ENCODE data around the gene FZD4.

FZD4 gene

DNA sequence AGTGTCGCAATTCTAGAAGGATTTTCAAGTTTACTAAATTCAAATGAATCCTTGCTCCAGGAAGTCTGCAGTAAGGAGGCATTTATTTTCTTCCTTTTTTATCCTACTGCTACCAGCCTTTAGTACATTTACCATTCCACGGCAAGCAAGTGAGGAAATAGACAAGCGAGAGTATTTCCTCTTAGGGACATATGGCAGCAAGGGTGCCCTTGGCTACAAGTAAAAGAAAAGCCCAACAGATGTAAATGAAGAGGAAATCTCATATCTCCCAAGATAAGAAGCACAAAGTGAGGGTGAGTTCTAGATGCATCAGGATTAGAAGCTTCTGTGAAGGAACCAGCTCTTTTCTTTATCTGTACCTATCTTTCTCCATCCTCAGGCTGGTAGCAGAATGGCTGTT lies 37.8 kb upstream of the FZD4 start:
- TF ChIP-seq CREB1 (IDR thresholded peaks at IDR 0.05; ENCODE audit: low read depth) = no peak
- TF ChIP-seq FOXM1 (IDR thresholded peaks at IDR 0.05; ENCODE audit: borderline replicate concordance, low read depth) = no peak
- TF ChIP-seq TEAD4 (IDR thresholded peaks at IDR 0.05) = no peak
- TF ChIP-seq EGR1 (IDR thresholded peaks at IDR 0.05) = no peak
- no peak for TF ChIP-seq ZBTB7A (IDR thresholded peaks at IDR 0.05; ENCODE audit: low read depth)
- no peak for TF ChIP-seq EP300 (IDR thresholded peaks at IDR 0.05; ENCODE audit: borderline replicate concordance)
- TF ChIP-seq CEBPB (IDR thresholded peaks at IDR 0.05) = no peak
- TF ChIP-seq, protein P1, sequence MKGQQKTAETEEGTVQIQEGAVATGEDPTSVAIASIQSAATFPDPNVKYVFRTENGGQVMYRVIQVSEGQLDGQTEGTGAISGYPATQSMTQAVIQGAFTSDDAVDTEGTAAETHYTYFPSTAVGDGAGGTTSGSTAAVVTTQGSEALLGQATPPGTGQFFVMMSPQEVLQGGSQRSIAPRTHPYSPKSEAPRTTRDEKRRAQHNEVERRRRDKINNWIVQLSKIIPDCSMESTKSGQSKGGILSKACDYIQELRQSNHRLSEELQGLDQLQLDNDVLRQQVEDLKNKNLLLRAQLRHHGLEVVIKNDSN (IDR thresholded peaks at IDR 0.05) = no peak
- TF ChIP-seq TCF12 (IDR thresholded peaks at IDR 0.05; ENCODE audit: low read depth) = no peak
- no peak for TF ChIP-seq MAX (IDR thresholded peaks at IDR 0.05)
- TF ChIP-seq, protein P2, sequence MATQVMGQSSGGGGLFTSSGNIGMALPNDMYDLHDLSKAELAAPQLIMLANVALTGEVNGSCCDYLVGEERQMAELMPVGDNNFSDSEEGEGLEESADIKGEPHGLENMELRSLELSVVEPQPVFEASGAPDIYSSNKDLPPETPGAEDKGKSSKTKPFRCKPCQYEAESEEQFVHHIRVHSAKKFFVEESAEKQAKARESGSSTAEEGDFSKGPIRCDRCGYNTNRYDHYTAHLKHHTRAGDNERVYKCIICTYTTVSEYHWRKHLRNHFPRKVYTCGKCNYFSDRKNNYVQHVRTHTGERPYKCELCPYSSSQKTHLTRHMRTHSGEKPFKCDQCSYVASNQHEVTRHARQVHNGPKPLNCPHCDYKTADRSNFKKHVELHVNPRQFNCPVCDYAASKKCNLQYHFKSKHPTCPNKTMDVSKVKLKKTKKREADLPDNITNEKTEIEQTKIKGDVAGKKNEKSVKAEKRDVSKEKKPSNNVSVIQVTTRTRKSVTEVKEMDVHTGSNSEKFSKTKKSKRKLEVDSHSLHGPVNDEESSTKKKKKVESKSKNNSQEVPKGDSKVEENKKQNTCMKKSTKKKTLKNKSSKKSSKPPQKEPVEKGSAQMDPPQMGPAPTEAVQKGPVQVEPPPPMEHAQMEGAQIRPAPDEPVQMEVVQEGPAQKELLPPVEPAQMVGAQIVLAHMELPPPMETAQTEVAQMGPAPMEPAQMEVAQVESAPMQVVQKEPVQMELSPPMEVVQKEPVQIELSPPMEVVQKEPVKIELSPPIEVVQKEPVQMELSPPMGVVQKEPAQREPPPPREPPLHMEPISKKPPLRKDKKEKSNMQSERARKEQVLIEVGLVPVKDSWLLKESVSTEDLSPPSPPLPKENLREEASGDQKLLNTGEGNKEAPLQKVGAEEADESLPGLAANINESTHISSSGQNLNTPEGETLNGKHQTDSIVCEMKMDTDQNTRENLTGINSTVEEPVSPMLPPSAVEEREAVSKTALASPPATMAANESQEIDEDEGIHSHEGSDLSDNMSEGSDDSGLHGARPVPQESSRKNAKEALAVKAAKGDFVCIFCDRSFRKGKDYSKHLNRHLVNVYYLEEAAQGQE (IDR thresholded peaks at IDR 0.05; ENCODE audit: low read depth) = no peak
- no peak for TF ChIP-seq YY1 (IDR thresholded peaks at IDR 0.05; ENCODE audit: low read depth)
- no peak for TF ChIP-seq NFIC (IDR thresholded peaks at IDR 0.05)
- TF ChIP-seq TAF1 (IDR thresholded peaks at IDR 0.05; ENCODE audit: low read depth) = no peak
- no peak for TF ChIP-seq RAD21 (IDR thresholded peaks at IDR 0.05; ENCODE audit: low read depth)

- TF ChIP-seq, protein P2 (IDR thresholded peaks at IDR 0.05; ENCODE audit: low read depth) = no peak
- TF ChIP-seq NFIC (IDR thresholded peaks at IDR 0.05) (no peak), TEAD4 (IDR thresholded peaks at IDR 0.05) (no peak), RAD21 (IDR thresholded peaks at IDR 0.05; ENCODE audit: low read depth) (no peak), CEBPB (IDR thresholded peaks at IDR 0.05) (no peak), EP300 (IDR thresholded peaks at IDR 0.05; ENCODE audit: borderline replicate concordance) (no peak), CREB1 (IDR thresholded peaks at IDR 0.05; ENCODE audit: low read depth) (no peak), TAF1 (IDR thresholded peaks at IDR 0.05; ENCODE audit: low read depth) (no peak), YY1 (IDR thresholded peaks at IDR 0.05; ENCODE audit: low read depth) (no peak), TCF12 (IDR thresholded peaks at IDR 0.05; ENCODE audit: low read depth) (no peak), ZBTB7A (IDR thresholded peaks at IDR 0.05; ENCODE audit: low read depth) (no peak), FOXM1 (IDR thresholded peaks at IDR 0.05; ENCODE audit: borderline replicate concordance, low read depth) (no peak), EGR1 (IDR thresholded peaks at IDR 0.05) (no peak), MAX (IDR thresholded peaks at IDR 0.05) (no peak)
- TF ChIP-seq, protein P1 (IDR thresholded peaks at IDR 0.05) = no peak
Observed at GRCh38 chr11:86991341-86991740, 36.1 kb upstream of the FZD4 start.

DNA sequence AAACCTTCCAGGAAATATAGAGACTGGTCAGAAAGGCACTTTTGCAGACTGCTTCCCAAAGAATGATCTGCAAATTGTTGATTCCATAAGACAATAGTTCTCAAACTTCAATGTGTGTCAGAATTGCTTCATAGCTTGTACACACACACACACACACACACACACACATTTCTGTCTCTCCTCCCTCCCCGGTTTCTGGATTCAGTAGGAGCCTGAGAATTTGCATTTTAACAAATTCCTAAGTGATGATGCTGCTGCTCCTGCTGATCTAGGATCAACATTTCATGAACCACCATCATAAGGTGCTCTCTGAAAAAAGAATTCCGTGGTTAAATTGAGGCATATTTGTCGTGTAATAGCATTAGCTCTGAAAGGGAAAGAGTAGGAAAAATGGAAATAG lies 35.3 kb upstream of the FZD4 start:
- no peak for TF ChIP-seq EGR1 (IDR thresholded peaks at IDR 0.05)
- TF ChIP-seq YY1 (IDR thresholded peaks at IDR 0.05; ENCODE audit: low read depth) = no peak
- TF ChIP-seq, protein P2 (IDR thresholded peaks at IDR 0.05; ENCODE audit: low read depth) = no peak
- TF ChIP-seq CEBPB (IDR thresholded peaks at IDR 0.05) = peak; percentile 68
- TF ChIP-seq TEAD4 (IDR thresholded peaks at IDR 0.05) = peak; percentile 65

DNA sequence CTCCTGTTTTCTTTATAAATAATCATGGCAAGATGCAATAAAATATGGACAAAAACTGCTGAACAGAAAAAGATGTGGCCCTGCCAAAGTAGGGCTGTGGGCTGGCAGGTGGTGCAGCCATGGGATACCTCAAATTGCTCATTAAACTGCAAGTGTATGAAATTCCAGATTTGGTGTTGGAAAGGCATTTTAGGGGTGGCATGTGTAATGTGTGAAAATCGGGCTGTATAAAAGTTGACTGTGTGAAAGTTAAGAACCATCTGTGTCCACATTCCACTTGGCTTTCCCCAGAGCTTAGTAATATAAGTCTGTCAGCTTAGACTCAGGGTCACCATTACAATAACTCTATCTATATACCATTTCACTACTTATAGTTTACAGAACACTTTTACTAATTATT lies 34.8 kb upstream of the FZD4 start:
- TF ChIP-seq NFIC (IDR thresholded peaks at IDR 0.05) (no peak), EP300 (IDR thresholded peaks at IDR 0.05; ENCODE audit: borderline replicate concordance) (no peak), EGR1 (IDR thresholded peaks at IDR 0.05) (no peak), TEAD4 (IDR thresholded peaks at IDR 0.05) (no peak), TAF1 (IDR thresholded peaks at IDR 0.05; ENCODE audit: low read depth) (no peak), TCF12 (IDR thresholded peaks at IDR 0.05; ENCODE audit: low read depth) (no peak), RAD21 (IDR thresholded peaks at IDR 0.05; ENCODE audit: low read depth) (no peak), CREB1 (IDR thresholded peaks at IDR 0.05; ENCODE audit: low read depth) (no peak), MAX (IDR thresholded peaks at IDR 0.05) (no peak), CEBPB (IDR thresholded peaks at IDR 0.05) (no peak), ZBTB7A (IDR thresholded peaks at IDR 0.05; ENCODE audit: low read depth) (no peak)
- TF ChIP-seq, protein P1 (IDR thresholded peaks at IDR 0.05) = no peak

Data from Ishikawa (cell line).